ENCODE data around the gene NCOA4.
"Not testable (repeated sequence)": the region's sequence is repeated elsewhere in the genome, so short reads cannot be mapped to it uniquely, and the experiment has no call there.

The NCOA4 gene

DNA sequence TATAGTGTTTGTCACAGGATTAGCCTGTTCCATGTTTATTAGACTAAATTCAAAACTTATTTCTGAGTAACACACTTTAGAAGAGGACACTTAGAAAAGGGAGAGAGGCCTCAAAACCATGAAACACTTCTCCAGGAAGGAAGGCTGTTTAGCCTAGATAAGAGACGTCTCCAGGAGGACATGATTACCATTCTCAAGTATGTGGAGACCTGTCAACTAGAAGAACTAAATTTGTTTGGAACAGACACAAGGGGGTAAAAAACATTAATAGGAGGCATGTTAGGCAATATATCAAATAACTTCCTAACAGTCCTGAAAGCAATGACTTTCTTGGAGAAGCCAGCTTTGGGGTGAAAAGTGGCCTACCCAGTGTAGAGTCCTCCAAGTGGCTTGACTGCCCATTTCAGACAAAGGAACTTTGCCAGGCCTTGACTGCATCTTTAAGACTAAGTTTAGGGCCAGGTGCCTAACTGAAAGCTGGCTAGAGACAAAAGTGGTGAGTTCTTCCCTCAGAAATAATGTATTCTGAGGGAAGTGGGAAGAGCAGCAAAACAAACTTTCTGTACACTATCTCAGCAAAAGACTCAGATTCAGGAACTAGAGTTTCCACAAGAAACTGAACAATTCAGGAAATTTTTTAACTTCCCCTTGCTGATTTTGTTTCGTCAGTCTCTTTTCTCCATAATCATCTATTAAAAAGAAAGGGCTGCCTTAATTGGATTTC lies 11.8 kb downstream of the NCOA4 start:
- DNase-seq, result no peak
- Mint-ChIP-seq H3K27me3 (no peaks in the 10 kb centered on the region), H3K9me3 (no peaks in the 10 kb centered on the region), H3K4me3 (no peak overlapping the region), H3K4me1 (ENCODE audit: low read depth) (peaks cover 76% of the 10 kb centered on the region), H3K27ac (peak overlapping the region; percentile 29), H3K36me3 (ENCODE audit: low read depth) (peaks cover 69% of the 10 kb centered on the region)

DNA sequence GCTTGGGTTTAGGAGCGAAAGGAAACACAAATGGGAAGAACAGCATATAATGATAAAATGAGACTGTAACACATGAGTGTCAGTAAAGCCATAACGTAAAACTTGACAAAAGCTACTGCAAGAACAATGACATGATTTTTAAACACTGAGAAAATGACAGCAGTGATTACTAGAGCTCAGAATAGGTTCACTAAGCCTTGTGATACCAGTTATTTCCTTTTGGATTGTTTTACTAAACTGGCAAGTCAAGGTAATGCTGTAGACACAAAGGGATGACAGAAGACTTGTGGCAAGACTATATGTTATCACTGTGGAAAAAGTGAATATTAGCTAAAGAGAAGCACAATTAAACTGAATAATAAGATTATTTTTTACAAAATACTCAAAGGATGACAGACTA lies 12.7 kb downstream of the NCOA4 start:
- DNase-seq, result no peak
- Mint-ChIP-seq H3K4me3 (no peak overlapping the region), H3K27me3 (no peaks in the 10 kb centered on the region), H3K36me3 (ENCODE audit: low read depth) (peaks cover 76% of the 10 kb centered on the region), H3K9me3 (no peaks in the 10 kb centered on the region), H3K27ac (peak overlapping the region; percentile 72), H3K4me1 (ENCODE audit: low read depth) (peaks cover 68% of the 10 kb centered on the region)

DNA sequence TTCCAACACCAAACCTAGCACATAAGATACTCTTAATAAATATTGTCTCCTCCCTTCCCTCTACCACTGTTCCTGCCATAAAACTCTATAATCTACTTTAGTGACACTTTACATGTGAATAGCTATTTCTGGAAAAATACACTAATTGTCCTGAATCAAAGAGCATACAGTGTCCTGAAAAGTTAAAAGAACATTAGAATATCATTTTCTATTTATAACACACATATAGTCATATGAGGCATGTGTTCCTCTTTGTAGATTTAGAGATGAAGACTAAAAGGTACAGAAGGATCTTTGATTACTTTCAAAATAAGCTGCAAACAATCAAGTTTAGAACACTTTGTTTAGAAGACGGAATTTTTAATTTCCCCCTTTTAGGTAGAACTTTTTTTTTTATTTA lies 13.6 kb downstream of the NCOA4 start:
- peak overlapping the region; percentile 69 for H3K27ac Mint-ChIP-seq
- no peaks in the 10 kb centered on the region for H3K27me3 Mint-ChIP-seq
- peaks cover 77% of the 10 kb centered on the region for H3K36me3 Mint-ChIP-seq (ENCODE audit: low read depth)
- no peak for DNase-seq
- H3K4me3 Mint-ChIP-seq, result no peak overlapping the region
- H3K4me1 Mint-ChIP-seq (ENCODE audit: low read depth), result peaks cover 60% of the 10 kb centered on the region
- H3K9me3 Mint-ChIP-seq, result no peaks in the 10 kb centered on the region

DNA sequence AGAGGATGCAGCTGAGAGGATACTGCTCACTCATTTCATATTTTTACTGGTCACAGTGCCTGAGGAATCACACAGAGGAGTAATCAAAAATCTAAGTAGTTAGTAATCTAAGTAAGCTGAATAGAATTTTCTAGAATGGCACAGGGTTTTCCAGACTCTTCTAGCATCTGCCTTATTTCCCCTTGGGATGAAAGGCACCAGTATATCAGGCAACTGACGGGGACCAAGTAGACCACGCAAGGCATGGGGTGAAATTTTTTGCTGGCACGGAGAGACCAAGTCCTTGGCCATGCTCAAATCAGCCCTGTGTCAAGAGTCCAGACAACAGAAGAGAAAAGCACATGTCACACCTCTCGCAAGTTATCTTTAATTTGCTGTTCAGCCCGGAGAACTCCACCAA lies 14.2 kb downstream of the NCOA4 start:
- Mint-ChIP-seq H3K36me3 (ENCODE audit: low read depth) (peaks cover 77% of the 10 kb centered on the region), H3K4me1 (ENCODE audit: low read depth) (peaks cover 56% of the 10 kb centered on the region), H3K4me3 (no peak overlapping the region), H3K9me3 (no peaks in the 10 kb centered on the region), H3K27me3 (no peaks in the 10 kb centered on the region), H3K27ac (no peak overlapping the region)
- no peak for DNase-seq

DNA sequence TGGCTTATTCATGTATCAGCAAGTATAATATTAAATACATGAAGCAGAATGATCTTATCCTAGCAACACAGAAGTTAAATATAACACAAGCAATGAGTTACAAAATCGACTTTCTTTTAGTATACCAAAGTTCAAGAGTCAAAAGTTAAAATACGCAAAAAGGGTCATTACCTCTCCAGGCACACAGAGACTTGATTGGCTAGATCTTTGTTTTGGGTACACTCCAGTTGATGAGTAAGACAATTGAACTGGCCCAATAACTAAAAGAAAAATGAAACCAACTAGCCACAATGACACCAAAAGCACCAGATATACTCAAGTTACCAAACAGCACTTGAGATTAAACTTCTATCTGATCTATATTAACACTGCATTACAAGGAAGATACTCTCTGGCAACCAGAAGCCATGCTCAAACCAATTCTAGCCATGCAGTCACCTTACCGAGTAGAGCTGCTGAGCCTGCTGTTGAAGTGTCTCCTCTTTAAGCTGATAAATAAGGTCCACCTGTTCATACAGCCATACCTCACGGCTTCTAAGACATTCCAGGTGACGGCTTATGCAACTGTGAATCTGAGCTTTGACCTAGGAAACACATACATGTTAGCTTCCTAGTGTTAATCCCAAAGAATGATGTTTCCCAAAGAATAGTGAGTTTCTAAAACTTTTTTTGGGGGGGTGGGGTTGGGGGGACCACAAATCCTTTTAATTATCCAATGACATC lies 15.6 kb downstream of the NCOA4 start:
- DNase-seq, result no peak
- peaks cover 89% of the 10 kb centered on the region for H3K36me3 Mint-ChIP-seq (ENCODE audit: low read depth)
- H3K27me3 Mint-ChIP-seq, result no peaks in the 10 kb centered on the region
- H3K4me3 Mint-ChIP-seq, result no peak overlapping the region
- peak overlapping the region; percentile 28 for H3K27ac Mint-ChIP-seq
- H3K9me3 Mint-ChIP-seq, result no peaks in the 10 kb centered on the region
- peaks cover 44% of the 10 kb centered on the region for H3K4me1 Mint-ChIP-seq (ENCODE audit: low read depth)

DNA sequence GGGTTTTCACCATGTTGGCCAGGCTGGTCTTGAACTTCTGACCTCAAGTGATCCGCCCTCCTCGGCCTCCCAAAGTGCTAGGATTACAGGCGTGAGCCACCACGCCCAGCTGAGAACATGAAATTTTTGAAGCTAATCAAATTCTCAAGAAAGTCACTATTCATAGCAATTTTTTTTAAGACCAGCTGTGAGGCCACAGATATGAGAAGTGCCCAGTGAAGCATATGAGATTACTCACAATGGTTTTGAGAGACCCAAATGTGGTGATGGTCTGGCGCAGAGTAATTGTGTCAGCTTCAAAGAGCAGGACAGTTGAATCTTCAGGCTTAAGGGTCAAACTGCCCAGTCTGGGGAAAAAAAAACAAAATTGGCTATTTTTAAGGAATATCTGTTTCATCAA lies 16.2 kb downstream of the NCOA4 start:
- Mint-ChIP-seq H3K27ac (peak overlapping the region; percentile 28), H3K9me3 (no peaks in the 10 kb centered on the region), H3K36me3 (ENCODE audit: low read depth) (peaks cover 90% of the 10 kb centered on the region), H3K4me1 (ENCODE audit: low read depth) (peaks cover 37% of the 10 kb centered on the region), H3K4me3 (no peak overlapping the region), H3K27me3 (no peaks in the 10 kb centered on the region)
- no peak for DNase-seq

DNA sequence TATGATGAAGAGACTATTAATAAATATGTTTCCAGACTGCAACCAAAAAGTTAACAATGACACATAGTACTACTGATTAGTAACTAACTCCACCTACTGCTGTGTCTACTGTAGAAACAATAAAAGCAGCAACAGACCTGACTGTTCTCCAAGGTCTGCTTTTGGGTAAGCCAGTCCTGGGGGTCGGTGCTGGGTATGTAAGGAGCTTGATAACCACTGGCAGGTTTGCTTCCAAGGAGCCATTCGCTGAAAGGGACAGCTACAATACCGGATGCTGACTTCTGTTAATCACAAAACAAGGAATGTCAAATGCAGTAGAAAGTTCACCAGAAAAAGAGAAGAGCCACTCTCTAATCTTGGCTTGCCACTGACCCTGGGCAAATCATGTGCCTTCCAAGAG lies 17.7 kb downstream of the NCOA4 start:
- H3K36me3 Mint-ChIP-seq (ENCODE audit: low read depth), result peaks cover 93% of the 10 kb centered on the region
- peak overlapping the region; percentile 79 for H3K27ac Mint-ChIP-seq
- no peak overlapping the region for H3K4me3 Mint-ChIP-seq

DNA sequence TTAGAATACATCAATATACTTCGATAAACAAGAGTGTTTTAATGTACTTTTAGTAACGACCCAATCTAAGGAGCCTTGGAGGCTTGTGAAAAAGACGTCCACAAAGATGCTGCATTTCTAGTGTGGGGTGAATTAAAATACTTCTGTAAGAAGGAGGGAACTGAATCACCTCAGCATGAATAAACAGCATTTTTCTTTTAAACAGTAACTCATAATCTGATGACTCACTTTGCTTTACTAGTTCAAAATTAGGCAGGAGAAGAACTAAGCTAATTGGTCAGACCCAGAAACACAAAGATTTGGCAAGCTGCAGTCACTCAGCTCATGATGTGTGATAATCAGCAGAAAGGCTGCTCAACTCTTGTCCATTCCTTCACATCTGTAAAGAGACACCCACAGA lies 24.2 kb downstream of the NCOA4 start:
- no peak overlapping the region for H3K4me3 Mint-ChIP-seq
- H3K4me1 Mint-ChIP-seq (ENCODE audit: low read depth), result peaks cover 5% of the 10 kb centered on the region
- peak overlapping the region; percentile 85 for H3K27ac Mint-ChIP-seq
- DNase-seq, result no peak
- no peaks in the 10 kb centered on the region for H3K9me3 Mint-ChIP-seq
- peaks cover 99% of the 10 kb centered on the region for H3K36me3 Mint-ChIP-seq (ENCODE audit: low read depth)
- H3K27me3 Mint-ChIP-seq, result no peaks in the 10 kb centered on the region

More for the DNA sequence above, 17.7 kb downstream of the NCOA4 start:
- H3K9me3 Mint-ChIP-seq, result no peaks in the 10 kb centered on the region
- peaks cover 23% of the 10 kb centered on the region for H3K4me1 Mint-ChIP-seq (ENCODE audit: low read depth)
- H3K27me3 Mint-ChIP-seq, result no peaks in the 10 kb centered on the region
- DNase-seq, result no peak

DNA sequence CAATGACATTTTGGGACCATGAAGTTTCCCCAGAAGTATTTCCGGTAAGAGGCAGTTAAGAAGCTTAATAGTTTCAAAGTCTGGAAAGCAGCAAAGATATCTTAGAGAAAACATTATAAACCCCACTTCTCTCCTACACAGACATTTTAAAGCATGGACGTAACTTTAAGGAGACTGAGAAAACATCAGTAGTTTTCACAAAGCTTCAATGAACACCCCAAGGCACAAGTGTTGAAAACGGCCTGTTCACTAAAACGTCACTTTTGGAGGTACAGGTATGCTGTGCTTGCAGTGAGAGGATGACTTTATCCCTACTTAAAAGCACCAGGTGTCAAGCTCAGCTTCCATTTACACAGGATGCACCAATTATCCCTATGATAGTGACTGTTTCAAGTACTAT lies 25.0 kb downstream of the NCOA4 start:
- no peaks in the 10 kb centered on the region for H3K9me3 Mint-ChIP-seq
- no peak overlapping the region for H3K27ac Mint-ChIP-seq
- DNase-seq, result no peak
- H3K4me1 Mint-ChIP-seq (ENCODE audit: low read depth), result peaks cover 4% of the 10 kb centered on the region
- peaks cover 99% of the 10 kb centered on the region for H3K36me3 Mint-ChIP-seq (ENCODE audit: low read depth)
- H3K4me3 Mint-ChIP-seq, result no peak overlapping the region
- H3K27me3 Mint-ChIP-seq, result no peaks in the 10 kb centered on the region

DNA sequence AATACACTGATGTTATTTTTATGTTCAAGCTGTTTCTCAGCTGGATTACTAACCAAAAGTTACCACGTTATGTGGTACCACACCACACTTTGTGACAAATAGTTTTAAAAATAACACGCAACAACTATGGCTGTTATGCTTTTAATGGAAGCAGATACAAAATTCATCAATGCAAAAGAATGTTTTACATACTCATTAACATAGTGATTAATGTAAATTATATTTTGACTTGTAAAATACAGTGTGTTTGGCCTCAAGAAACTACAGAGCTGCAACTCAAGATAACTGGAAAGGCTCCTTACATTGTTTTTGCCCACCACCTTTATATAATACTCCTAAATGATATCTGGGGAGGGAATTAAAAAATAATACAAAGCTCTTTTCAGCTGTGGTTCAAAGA lies 25.5 kb downstream of the NCOA4 start:
- Mint-ChIP-seq H3K4me1 (ENCODE audit: low read depth) (peaks cover 4% of the 10 kb centered on the region), H3K27ac (no peak overlapping the region), H3K36me3 (ENCODE audit: low read depth) (peaks cover 99% of the 10 kb centered on the region), H3K4me3 (no peak overlapping the region), H3K9me3 (no peaks in the 10 kb centered on the region), H3K27me3 (no peaks in the 10 kb centered on the region)
- DNase-seq, result no peak

DNA sequence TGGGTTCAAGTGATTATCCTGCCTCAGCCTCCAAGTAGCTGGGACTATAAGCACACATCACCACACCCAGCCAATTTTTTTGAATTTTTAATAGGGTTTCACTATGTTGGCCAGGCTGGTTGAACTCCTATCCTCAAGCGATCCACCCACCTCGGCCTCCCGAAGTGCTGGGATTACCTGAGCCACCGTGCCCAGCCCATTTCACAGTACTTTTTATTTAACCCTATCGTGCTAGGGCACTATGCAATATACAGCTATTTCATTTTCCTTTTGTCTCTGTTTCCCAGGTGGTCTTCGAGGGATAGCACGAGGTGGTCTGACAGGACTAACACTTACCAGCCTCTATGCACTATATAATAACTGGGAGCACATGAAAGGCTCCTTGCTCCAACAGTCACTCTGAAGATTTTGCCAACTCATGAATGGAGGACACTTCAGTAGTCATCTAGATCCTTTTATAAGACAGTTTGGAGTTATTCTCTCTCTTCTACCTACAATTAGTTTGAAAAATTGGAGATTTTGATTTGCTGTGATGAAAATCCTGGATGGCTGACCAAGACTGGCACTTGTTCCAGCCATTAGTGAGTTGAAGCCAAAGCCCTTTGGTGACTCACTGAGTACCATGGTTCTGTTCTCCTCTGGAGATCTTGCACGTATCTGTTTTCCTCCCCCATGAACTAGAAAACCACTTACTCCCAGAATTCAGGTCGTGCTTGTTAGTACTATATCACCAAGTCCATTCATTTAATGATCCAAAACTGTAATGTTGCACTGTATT lies 27.3 kb downstream of the NCOA4 start:
- peaks cover 4% of the 10 kb centered on the region for H3K4me1 Mint-ChIP-seq (ENCODE audit: low read depth)
- peak overlapping the region; percentile 71 for H3K27ac Mint-ChIP-seq
- H3K4me3 Mint-ChIP-seq, result no peak overlapping the region
- no peaks in the 10 kb centered on the region for H3K9me3 Mint-ChIP-seq
- no peak for DNase-seq
- peaks cover 99% of the 10 kb centered on the region for H3K36me3 Mint-ChIP-seq (ENCODE audit: low read depth)
- no peaks in the 10 kb centered on the region for H3K27me3 Mint-ChIP-seq

DNA sequence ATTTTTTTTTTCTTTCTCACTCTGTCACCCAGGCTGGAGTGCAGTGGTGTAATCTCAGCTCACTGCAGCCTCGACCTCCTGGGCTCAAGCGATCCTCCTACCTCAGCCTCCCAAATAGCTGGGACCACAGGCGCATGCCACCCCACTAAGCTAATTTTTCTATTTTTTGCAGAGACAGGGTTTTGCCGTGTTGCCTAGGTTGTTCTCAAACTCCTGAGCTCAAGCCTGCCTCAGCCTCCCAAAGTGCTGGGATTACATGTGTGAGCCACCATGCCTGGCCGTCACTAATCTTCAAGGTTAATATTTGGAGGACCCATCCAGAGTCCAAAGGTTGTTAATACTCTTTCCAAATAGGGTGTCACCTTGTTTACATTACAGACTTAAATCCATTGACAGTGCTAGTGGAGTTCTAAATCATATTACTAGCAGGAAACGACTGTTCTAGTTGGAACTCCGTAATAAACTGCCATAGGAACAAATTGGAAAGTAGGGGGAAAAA lies 28.2 kb downstream of the NCOA4 start:
- H3K9me3 Mint-ChIP-seq; DNase-seq; H3K4me1 Mint-ChIP-seq (ENCODE audit: low read depth); H3K27me3 Mint-ChIP-seq; H3K4me3 Mint-ChIP-seq: not testable (repeated sequence)
- H3K27ac Mint-ChIP-seq, result peak overlapping the region; percentile 38
- peaks cover 99% of the 10 kb centered on the region for H3K36me3 Mint-ChIP-seq (ENCODE audit: low read depth)

DNA sequence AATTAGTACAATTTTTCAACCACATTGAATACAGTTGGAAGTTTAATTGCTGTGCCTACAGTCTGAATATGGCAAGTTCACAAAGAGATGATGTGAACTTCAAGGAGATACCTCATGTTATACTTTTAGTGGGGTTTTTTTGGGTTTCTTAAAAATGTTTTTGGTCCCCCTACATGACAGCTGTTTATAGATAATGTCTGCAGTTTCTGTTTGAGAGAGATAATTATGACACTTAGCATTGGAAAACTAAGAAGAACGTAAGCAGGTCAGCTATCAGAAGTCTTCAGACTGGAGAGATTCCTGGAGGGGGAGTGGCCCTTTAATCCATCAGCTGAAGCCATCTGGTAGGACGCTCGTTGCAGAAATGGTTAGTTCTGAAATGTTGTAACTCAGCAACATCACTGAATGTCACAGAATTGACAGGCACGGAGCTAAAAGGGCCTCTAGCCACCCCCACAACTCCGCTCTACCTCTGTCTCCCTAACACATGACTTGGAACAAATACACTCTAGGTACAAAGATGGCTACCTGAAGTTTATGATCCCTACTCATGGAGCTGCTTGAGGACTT lies 29.2 kb downstream of the NCOA4 start:
- Mint-ChIP-seq H3K27me3 (no peaks in the 10 kb centered on the region), H3K4me1 (ENCODE audit: low read depth) (no peaks in the 10 kb centered on the region), H3K36me3 (ENCODE audit: low read depth) (peaks cover 98% of the 10 kb centered on the region), H3K9me3 (no peaks in the 10 kb centered on the region), H3K27ac (peak overlapping the region; percentile 12), H3K4me3 (no peak overlapping the region)
- no peak for DNase-seq

DNA sequence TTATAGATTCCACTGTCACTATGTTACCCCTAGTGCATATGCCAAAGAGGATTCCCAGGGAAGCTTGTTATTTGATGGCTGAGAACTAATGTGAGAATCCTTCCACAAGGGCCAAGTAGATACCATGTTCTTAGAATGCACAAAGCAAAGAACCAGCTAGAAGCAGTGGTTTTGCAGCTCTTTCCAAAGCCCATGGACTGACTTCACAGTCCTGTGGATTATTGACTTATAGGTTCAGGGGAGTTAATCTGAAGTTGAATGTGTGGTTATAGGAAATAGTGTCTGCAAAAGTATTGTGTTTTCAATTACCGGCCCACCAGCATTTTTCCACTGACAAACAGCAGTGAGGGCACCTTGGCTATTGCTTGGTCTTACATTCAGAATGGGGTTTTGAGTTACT lies 29.9 kb downstream of the NCOA4 start:
- no peaks in the 10 kb centered on the region for H3K27me3 Mint-ChIP-seq
- DNase-seq, result no peak
- no peaks in the 10 kb centered on the region for H3K4me1 Mint-ChIP-seq (ENCODE audit: low read depth)
- H3K27ac Mint-ChIP-seq, result peak overlapping the region; percentile 26
- H3K9me3 Mint-ChIP-seq, result no peaks in the 10 kb centered on the region
- H3K4me3 Mint-ChIP-seq, result no peak overlapping the region
- peaks cover 91% of the 10 kb centered on the region for H3K36me3 Mint-ChIP-seq (ENCODE audit: low read depth)

Measured in activated T-cell treated with anti-CD3 and anti-CD28 coated beads, Interleukin-2, amount 50 U/mL, for 24 hours (primary cell).